ENCODE data around the gene METAP2.

Gene METAP2

DNA sequence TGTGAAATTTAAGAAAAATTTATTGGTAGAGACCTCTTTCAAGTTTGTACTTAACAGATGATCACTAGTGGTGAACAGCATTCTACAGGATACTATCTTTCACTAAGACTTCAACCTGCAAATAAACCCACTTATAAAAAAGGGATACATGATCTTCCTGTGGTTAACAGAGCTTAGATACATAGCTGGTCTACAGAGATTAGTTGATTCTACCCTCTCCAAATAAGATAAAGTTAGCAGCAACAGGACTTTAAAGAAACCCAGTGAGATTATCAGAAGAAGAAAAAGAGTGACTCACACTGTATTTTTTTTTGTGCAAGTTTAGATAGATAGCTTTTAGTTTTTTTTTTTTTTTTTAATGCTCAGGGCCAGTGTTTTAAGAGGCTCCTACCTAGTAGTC is 42.8 kb downstream of the METAP2 start:
- DNase-seq, result no peak

DNA sequence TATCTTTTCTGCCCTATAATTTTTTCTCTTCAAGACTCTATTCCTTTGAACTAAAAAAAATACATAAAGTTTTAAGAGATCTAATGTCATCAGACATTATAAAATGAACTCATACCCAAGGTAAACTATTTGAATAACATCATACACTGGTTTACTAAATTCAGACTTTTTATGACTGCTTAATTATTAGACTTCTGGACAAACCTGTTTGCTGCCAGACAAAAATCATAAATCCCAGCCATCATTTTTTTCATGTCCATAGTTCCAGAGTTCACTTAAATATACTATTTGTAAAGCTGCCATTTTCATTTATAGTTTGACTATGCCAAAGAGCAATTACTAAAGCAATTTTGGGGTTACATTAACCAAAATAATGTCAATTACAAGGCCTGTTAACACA is 43.3 kb downstream of the METAP2 start:
- DNase-seq, result no peak

DNA sequence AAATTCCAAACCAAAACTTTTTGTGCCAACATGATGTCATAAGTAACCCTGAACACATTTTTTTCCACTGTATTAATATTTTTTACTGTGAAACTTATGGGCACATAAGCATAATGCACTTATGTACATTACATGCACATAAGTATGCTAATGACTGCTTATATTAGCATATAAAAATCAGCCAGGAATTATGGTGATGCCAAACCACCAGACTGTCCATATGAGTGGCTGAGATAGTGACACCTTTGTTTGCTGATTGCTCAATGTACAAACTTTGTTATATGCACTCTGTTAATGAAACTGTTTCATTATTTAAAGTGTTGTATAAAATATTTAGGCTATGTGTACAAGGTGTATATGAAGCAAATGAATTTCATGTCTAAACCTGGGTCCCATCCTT is 45.0 kb downstream of the METAP2 start:
- no peak for DNase-seq

DNA sequence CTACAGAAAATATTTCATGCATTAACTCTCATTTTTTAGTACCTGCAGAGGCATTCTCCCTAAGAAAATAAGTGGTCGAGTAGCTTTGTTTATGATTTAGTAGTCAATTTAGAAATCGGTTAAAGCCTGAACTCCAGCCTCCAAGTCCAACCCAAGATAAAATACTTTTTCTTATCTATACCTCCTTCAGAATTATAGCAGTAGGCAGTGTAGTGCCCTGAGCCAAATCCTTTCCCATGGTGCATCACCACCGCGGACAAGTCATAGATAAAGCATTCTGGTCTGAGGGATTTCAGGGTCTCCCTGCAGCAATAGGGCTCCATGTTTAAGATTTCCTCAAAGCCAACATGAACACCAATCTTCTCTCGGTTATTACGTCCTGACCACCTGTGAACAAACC is 46.9 kb downstream of the METAP2 start:
- no peak for DNase-seq

DNA sequence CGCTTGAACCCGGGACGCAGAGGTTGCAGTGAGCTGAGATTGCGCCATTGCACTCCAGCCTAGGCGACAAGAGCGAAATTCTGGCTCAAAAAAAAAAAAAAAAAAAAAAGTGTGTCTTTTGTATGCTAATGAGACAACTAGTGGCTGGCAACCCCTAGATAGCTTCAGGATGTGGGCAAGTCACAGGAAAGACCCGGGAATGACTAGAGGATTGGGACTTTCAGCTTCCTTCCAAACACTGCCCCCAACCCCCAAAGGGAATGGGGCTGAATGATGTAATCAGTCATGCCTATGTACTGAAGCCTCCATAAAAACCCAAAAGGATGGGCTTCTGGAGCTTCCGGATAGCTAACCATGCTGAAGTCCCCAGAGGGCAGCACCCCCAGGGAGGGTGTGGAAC is 48.7 kb downstream of the METAP2 start:
- DNase-seq, result no peak

DNA sequence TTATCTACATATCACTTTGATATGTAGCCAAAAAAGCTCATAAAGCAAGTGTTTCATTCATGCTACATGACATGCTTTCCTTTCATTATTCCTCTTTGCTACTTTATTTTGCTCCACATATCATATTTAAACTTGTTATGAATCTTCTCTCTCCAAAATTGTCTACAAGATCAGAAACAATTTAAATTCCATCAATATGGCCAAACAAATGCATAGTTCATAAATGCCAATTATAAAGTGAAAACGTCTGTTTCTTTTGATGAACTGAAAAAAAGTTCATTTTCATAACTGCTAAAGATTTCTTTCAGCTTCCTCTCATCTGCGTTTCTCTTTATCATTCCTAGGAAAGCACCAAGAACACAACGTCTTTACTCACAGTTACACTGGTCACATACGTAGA is 54.5 kb downstream of the METAP2 start:
- DNase-seq, result no peak

DNA sequence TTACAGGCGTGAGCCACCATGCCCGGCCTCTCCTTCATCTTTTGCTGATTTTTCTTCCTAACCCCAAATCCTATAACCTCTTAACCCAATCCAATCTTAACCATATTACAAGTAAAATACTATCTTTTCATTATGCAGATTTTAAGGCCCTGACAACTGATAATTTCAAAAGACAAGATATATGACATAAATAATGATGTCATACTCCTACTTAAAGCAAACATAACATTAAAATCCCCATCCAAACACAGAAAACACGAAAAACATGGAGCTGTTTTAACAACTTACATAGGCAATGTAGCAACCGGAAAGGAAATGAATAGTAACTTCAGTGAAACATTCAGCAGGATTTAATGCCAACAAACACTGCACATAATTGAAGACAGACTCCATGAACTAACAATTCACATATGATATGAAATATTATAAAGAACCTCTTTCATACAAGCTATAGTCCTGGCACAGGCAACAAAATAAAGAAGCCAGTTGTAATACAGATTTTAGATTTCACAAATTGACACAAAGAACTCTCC is 55.8 kb downstream of the METAP2 start:
- no peak for DNase-seq

DNA sequence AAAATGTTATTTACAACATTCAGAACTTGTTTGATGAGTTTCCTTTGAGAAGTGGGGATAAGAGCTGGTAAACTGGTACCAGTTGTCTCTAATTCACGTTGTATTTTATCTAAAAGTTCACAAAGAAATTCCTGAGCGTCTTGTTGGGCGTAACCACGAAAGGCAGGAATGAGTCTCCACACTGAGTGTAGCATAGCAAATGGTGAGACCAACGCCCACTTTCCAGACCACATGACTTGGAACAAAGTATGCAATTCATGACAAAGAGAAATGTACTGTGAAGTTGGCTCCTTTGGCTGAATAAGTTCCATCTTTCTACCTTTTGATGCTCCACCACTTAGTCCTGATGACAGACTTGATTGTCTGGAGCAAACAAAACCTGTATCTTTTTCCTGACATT is 58.9 kb downstream of the METAP2 start:
- no peak for DNase-seq

DNA sequence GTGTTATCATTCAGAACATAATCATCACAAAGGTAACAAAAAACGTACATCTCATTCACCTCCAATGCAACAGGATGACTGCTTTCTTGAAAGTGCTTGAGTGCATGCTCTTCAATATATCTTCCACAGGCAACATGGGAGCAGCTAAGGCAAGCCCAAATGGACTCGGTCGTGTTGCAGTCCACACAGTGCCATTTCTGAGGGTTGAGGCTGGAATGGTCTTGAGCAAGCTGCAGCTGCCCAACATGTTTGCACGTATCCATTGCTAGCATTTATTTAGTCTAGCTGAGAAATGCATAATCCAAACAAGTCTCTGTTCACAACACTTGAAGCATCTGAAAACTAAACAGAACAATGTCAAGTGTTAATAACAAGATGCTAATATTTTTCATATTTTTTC is 60.0 kb downstream of the METAP2 start:
- no peak for DNase-seq

DNA sequence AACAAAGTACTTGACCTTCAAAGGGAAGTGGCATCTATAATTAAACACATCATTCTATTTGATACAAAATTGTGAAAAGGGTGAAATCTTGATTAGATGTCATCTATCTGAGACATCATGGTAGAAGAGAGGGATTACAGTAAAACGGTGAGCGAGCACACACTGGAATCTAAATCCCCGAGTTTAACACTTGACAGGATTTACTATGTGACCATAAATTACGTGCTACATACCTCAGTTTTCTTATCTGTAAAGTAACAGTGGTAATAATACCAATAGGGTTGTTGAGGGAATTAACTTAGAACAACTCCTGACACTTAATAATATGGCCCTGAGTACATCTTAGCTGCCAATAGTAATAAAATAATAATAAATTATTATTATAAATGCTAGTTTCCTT is 64.1 kb downstream of the METAP2 start:
- DNase-seq, result no peak

DNA sequence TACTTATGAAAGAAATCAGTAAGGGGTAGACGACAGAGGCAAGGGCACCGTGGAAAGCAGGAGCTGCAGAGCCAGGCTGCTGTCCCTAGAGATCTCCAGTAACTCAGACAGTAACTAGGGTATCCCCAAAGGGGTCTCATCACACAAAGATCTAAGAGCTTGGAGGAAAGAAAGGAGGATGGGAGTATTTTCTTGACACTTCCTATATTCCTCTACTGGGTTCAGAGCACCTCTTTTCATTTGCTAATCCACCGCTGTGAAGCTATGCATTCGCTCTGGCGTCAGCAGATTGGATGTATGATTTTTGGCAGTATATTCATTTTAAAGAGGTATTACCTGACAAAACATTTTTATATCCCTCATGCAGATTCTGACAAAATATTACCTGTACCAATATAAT is 64.7 kb downstream of the METAP2 start:
- DNase-seq, result no peak

DNA sequence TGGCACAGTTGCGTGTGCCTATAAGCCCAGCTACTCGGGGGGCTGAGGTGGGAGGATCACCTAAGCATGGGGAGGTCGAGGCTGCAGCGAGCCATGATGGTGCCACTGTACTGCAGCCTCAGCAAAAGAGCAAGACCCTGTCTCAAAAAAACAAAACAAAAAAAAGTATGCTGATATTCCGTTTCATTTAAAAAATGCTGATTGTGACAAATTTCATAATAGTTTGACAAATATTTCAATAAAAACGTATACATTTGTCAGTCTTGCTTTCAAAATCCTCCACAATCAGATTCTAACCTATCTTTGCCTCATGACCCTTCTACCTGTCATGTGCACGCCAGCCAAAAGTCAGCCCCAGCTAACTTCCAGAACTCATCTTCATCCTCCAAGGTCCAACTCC is 67.5 kb downstream of the METAP2 start:
- DNase-seq, result no peak

DNA sequence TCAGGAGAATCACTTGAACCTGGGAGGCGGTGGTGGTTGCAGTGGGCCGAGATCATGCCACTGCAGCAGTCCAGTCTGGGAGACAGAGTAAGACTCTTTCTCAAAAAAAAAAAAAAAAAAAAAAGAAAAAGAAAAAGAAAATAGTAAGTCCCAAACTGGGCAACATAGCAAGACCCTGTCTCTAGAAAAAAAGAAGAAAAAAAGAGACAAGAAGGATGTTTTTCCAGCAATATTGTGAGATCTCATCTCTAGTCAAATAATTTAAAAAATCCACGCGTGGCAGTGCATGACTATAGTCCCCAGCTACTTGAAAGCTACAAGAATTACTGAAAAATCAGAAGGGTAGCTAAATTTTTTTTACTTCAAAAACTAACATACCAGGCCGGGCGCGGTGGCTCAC is 69.4 kb downstream of the METAP2 start:
- DNase-seq, result no peak

DNA sequence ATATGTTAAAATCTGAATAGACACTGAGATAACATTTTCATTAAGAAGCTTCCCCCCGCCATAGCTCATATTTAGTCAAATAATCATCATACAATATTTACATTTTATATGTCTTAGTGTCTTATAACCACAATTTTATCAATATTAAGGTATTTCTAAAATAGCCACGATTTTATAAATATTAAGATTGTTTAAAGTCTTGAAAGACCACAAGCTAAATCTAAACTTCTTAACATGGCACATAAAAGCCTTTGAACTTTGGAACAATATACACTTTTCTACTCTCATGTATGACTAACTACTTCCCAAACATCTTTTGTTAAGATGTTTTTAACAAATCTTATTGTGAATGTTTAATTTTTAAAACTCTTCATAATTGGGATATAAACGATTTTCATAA is 70.8 kb downstream of the METAP2 start:
- no peak for DNase-seq

DNA sequence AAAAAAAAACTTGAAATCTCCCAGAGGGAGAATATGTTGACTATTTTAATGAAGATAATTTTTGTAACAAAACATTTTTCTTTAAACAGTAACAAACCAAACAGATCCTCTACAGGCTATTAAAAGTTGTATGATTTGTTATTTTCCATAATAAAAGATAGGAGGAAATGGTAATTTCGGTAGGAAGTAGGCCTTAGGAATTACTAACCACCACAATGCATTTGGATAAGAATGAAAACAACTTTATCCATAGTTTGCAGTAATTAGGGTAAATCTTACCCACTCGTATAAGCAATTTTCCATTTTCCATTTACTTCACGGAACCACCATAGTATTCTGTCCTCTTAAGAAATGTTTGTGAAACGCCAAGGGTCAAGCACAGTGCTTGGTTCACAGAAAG is 71.4 kb downstream of the METAP2 start:
- DNase-seq, result no peak

DNA sequence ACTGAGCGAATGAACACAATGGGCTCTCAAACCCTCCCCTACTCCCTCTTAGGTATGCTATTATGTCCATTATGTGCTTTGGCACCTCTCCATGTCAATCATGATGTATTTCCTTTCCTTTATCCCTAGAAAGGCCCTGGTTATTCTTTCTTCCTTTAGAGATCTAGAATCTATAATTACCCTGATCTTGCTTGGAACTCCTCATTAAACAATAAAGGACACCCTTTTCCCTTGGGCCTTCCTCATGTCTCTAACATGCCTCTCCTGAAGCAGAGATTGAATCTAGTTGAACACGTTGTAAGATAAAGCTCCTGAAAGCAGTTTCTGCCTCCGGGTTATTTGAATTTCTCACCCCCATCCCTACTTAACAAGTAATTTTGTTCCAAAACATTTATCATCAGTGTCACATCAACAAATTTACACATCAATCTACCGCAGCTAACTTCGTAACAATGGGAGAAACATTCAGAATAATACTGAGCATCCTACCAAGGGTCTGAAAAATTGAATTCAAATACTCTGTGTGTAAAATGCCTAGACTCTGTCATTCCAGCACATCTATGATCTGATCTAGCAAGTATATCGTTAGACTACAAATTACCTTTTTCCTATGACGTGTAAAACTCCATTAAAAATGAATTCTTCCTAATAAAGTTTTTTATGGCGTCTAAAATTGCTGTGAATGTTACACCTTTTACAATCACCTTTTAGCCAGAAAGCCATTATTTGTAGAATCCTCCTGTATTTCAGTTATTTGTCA is 72.0 kb downstream of the METAP2 start:
- no peak for DNase-seq

DNA sequence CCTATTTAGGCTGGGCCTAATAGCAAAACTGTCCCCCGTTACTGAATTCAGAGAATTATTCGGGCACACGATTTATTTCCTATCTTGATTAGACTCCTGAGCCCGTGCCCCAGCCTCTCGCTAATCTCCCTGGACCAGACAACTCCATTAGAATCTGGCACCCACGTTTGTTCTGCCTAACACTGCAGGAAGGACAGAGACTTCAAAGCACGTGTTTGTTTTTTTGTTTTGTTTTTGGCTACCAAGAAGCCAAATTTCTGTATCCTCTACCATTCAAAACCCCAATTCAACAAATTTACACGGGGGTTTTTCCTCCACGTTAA is 72.5 kb downstream of the METAP2 start:
- no peak for DNase-seq

DNA sequence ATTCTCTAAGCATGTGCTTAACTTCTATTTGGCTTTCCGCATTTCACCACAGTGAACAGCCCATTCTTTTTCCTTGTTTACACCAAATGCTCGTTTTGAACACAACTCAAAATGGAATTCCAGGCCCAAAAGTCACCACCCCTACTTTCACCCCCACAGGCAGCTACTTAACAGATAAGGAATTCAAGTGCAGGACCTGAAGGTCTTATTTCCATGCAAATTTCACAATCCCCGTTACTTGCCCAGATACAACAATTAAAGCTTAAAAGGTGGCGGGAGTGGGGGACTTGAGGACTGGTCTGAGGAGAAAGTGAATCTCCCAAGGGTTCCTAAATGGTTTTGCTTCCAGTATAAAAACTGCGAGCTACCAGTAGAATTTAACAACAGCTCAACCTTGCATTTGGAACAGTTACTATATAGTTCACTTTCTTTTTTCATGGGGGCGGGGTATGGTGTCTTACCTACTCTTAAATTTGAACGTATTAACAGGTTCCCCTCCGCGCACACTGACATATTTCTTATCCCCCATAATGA is 73.6 kb downstream of the METAP2 start:
- no peak for DNase-seq

DNA sequence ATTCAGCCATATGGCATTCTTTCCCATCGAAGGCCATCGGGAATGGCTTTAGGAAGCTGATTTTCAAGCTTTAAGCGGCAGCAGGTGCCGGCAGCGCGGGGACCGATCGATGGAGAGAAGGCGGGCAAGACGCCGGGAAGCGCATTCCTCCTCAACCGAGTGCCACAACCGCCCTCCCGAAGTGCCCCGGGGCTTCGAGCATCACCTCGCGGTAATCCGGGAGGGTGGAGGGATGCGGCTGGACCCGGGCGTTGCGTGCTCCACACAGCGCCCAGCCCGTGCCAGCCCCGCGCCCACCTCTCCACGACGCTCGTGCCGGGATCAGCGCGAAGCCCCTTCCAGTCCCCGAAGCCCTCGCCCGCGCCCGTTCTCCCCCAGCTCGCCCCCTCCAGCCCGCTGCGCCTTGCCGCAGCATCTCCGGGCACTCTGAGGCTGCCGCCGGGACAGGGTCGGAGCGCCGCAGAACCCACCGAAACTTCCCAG is 74.1 kb downstream of the METAP2 start:
- peak; percentile 67 for DNase-seq

DNA sequence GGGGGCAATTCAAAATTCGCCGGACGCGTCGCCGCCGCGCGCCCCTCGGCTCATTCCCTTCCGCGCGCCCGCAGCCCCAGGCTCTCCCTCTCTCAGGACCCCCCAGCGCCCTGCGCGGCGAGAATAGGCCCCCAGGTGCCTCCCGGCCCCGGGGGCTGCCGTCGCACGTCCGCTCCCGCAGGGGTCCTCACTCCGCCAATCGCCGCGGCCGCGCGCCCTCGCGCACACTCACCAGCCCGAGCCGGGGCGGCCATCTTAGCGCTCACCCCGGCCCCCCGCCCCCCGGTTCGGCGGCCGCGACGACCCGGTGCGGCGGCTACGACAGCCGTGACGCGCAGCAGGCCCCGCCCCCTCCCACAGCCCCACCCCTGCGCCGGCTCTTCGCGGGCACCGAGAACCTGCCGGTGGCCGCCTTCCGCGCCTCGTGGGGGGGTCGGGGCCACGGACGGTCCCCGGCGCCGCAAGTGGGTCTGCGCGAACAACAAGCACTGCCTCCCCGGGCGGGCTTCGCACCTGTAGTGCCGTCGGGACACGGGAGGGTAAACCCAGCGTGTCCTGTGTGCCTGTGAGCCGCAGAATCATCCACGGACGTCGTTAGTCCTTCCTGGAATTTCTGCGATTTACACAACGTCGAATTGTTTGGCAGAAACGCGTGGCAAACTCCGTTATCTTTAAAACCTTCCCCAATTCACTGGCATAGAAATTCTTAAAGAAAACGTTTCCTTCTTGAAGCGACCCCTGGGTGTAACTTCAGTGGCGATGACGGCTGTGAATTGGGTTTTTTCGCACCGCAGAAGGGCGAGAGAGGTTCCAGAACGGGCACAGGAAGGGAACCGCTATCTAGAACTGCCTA is 74.8 kb downstream of the METAP2 start:
- DNase-seq, result peak; percentile 78

DNA sequence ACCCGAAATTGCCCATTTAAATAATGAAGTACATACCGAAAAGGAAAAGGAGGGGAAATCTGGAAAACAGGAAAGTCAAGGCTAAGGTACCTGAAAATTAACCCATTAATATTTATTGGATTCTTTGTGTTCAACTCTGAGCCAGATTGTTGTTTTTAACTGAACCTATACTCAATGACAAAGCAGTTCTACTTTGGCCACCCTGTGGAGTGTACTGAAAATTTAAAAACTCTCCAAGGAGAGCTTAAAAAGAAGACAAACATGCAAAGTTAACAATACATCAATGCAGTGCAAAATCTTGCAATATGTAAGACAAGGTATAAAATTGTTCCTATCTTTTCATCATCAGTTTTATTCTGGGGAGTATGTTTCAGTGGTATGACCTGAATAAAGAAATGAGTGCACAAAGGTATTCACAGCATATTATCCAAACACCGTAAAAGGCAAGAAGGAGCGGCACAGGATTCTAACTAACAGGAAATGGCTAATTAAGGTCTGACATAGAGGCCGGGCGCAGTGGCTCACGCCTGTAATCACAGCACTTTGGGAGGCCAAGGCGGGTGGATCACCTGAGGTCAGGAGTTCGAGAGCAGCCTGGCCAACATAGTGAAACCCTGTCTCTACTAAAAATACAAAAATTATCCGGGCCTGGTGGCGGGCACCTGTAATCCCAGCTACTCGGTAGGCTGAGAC is 75.6 kb downstream of the METAP2 start:
- DNase-seq, result no peak

DNA sequence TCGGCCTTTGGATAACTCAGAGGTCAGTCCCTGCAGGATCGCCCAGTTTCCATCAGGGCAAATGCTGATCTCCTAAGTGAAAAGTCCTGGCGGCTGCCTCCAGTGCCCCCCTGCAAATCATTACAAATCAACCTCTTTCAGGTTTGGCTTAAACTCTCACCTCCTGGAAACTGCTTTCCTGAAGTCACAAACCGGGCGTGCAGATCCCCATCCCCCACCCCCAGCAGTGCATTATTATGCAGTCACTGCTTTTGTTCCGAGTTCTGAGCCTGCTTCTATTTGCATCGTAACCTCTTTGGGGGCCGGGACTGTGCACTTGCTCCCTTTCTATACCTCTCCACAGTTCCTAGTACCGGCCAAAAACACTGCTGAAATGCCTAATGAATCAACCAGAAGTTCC is 77.4 kb downstream of the METAP2 start, which contains the start of gene USP44:
Gene USP44, minus strand, starts transcription at position 172 of the 400 bp plus-strand sequence. CDS start 17,220 bp downstream, outside the sequence.
- no peak for DNase-seq

DNA sequence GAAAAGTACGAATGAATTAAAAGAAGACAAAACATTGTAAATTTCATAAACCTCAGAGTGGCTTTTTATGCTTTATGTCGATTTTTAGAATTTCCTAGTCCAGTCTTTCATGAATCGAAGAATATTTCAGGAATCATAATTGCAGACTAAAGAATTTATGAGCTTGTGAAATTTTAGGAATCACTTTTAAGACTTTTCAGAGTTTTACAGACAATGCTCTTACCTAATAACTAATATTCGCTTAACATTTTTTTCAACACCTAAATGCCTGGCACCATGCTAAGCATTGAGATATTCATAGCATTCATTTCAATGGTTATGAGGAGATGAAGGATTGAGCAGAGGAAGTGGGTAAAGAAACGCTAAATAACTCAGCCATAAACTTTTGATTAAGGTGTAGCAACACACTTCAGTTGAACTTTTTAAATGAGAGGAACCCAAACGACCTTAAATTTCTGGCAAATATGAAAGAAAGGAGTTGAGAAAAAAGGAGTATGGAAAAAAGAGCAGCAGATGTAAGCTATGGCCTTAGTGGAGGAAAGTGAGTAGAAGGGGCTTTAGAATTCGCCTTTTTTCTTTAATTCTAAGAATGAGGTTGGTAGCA is 78.1 kb downstream of the METAP2 start:
- DNase-seq, result no peak
